Keratinocyte (primary cell): ENCODE results near the gene VOPP1. TPM values are rescaled to one million over a fixed set of nuclear protein-coding genes. Genes with fewer than 3 reads are reported as not detected.

Experiments
- DNase-seq: peaks from one replicate; pipeline ENCODE4 v3.0.0-alpha.2; 2011; ENCODE audit warnings: low read depth, missing footprints, low spot score
- FAIRE-seq: peaks from 2 replicates; lab custom pipeline; 2011; peaks lifted over from hg19 to GRCh38; lab: Jason Lieb, UNC
- H2AFZ ChIP-seq: 2 replicates; pipeline ENCODE4 v1.6.0; 2012; ENCODE audit warnings: low read length, control low read depth, inconsistent platforms; ENCODE audit not compliant: control insufficient read depth
- H3K27ac ChIP-seq: 2 replicates; pipeline ENCODE4 v1.5.1; 2011; ENCODE audit warnings: low read length; ENCODE audit not compliant: control insufficient read depth, insufficient read depth
- H3K27me3 ChIP-seq: 3 replicates; pipeline ENCODE4 v1.6.0; 2011; ENCODE audit warnings: low read length; ENCODE audit not compliant: control insufficient read depth, insufficient read depth; ENCODE audit errors: extremely low read depth
- H3K36me3 ChIP-seq, 2 experiments: 2 replicates in 1 of 2; 3 replicates in 1 of 2; pipeline ENCODE4 v1.5.1; 2011; ENCODE audit warnings: low read length in 2 of 2, mild to moderate bottlenecking in 1 of 2; ENCODE audit not compliant: control insufficient read depth in 2 of 2, insufficient read depth in 2 of 2; ENCODE audit errors: extremely low read depth in 1 of 2
- H3K4me1 ChIP-seq: 3 replicates; pipeline ENCODE4 v1.5.1; 2011; ENCODE audit warnings: low read length; ENCODE audit not compliant: control insufficient read depth, insufficient read depth; ENCODE audit errors: extremely low read depth
- H3K4me2 ChIP-seq: 3 replicates; pipeline ENCODE4 v1.6.0; 2011; ENCODE audit warnings: low read depth, low read length; ENCODE audit not compliant: control insufficient read depth, insufficient read depth; ENCODE audit errors: extremely low read depth
- H3K4me3 ChIP-seq, 3 experiments: fragments of 200-600 bp in 1 of 3; sonication (generic) in 1 of 3; 2 replicates in 2 of 3; 3 replicates in 1 of 3; pipeline ENCODE4 v1.5.1; 2011 to 2016; ENCODE audit warnings: low read length in 3 of 3, mild to moderate bottlenecking in 3 of 3, control low read depth in 2 of 3, inconsistent platforms in 1 of 3, low read depth in 1 of 3, mixed read lengths in 1 of 3, mixed run types in 1 of 3, moderate library complexity in 1 of 3; ENCODE audit not compliant: control insufficient read depth in 2 of 3, insufficient read depth in 2 of 3; ENCODE audit errors: extremely low read depth in 1 of 3
- H3K79me2 ChIP-seq: 2 replicates; pipeline ENCODE4 v1.6.0; 2012; ENCODE audit warnings: low read length; ENCODE audit not compliant: control insufficient read depth, insufficient read depth
- H3K9ac ChIP-seq: 3 replicates; pipeline ENCODE4 v1.6.0; 2011; ENCODE audit warnings: low read length; ENCODE audit not compliant: control insufficient read depth, insufficient read depth; ENCODE audit errors: extremely low read depth
- H3K9me1 ChIP-seq: 3 replicates; pipeline ENCODE4 v1.6.0; 2011; ENCODE audit warnings: low read length; ENCODE audit not compliant: control insufficient read depth, insufficient read depth; ENCODE audit errors: extremely low read depth
- H3K9me3 ChIP-seq: 2 replicates; pipeline ENCODE4 v1.5.1; 2012; ENCODE audit warnings: low read depth, low read length; ENCODE audit not compliant: control insufficient read depth
- H4K20me1 ChIP-seq: 3 replicates; pipeline ENCODE4 v1.6.0; 2011; ENCODE audit warnings: low read length; ENCODE audit not compliant: control insufficient read depth, insufficient read depth; ENCODE audit errors: extremely low read depth
- EZH2 ChIP-seq: IDR thresholded peaks from one replicate; pipeline ENCODE4 v1.6.1; 2012; ENCODE audit warnings: inconsistent platforms, mild to moderate bottlenecking, low read length, moderate library complexity
- dilution Hi-C: fragments of 300-500 bp; cut with MboI; formaldehyde crosslinking; loops from one replicate; pipeline ENCODE4 v1.7.0; 2020; ENCODE audit warnings: low sequenced_read_pairs; ENCODE audit not compliant: extremely low pct_ligation_motif_present
- polyA plus RNA-seq, 5 experiments: library from polyadenylated mRNA; depleted of rRNA in 3 of 5; stranded (reverse) in 3 of 5; stranded (forward) in 1 of 5; unstranded in 1 of 5; fragments of >200 nt; gene quantifications; 1 replicate in 1 of 5; 2 replicates in 3 of 5; 3 replicates in 1 of 5; pipeline versions ENCODE4 v1.2.1 to v1.2.3, GENCODE V29; 2011 to 2012; ENCODE audit warnings: missing spikeins in 2 of 5, low read depth in 1 of 5, low replicate concordance in 1 of 5
- TF ChIP-seq, protein P1 (sequence below), 3 experiments: IDR thresholded peaks in 1 of 3; conservative IDR thresholded peaks in 1 of 3; optimal IDR thresholded peaks in 1 of 3; 2 replicates in 2 of 3; 3 replicates in 1 of 3; pipeline versions ENCODE3 to v1.5.1; 2011; ENCODE audit warnings: low read length in 3 of 3, mild to moderate bottlenecking in 3 of 3, moderate library complexity in 2 of 3, control low read depth in 1 of 3, inconsistent platforms in 1 of 3; ENCODE audit not compliant: insufficient read depth in 2 of 3; ENCODE audit errors: extremely low read depth in 1 of 3

Gene VOPP1
- polyA plus RNA-seq, 1 donor (not counting 4 experiments of a cell fraction or from before 2014, with no cell fraction given), result 49.2 TPM

DNA sequence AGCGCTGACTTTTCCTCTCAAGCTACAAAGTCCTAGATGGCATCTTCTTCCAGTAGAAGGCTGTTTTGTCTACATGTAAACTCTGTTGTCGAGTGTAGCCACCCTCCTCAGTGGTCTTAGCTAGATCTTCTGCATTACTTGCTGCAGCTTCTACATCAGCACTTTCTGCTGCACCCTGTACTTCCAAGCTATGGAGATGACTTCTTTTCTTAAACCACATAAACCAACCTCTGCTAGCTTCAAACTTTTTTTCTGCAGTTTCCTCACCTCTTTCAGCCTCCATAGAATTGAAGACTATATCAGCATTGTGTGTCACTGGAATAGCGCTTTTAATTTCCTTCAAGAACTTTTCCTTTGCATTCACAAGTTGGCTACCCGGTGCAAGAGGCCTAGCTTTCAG, 119.3 kb downstream of the VOPP1 start:
- H3K9me3 ChIP-seq, result no peaks in the 10 kb centered on the region
- H3K9me1 ChIP-seq, result no peaks in the 10 kb centered on the region
- DNase-seq (no peak), FAIRE-seq (no peak)
- H3K27ac ChIP-seq, result no peak overlapping the region
- no peaks in the 10 kb centered on the region for H4K20me1 ChIP-seq
- H3K36me3 ChIP-seq, result no peaks in the 10 kb centered on the region
- H2AFZ ChIP-seq, result no peak overlapping the region
- H3K79me2 ChIP-seq, result no peaks in the 10 kb centered on the region
- H3K4me1 ChIP-seq, result no peaks in the 10 kb centered on the region
- no peak overlapping the region for H3K4me2 ChIP-seq
- no peak for TF ChIP-seq EZH2
- TF ChIP-seq, protein P1, sequence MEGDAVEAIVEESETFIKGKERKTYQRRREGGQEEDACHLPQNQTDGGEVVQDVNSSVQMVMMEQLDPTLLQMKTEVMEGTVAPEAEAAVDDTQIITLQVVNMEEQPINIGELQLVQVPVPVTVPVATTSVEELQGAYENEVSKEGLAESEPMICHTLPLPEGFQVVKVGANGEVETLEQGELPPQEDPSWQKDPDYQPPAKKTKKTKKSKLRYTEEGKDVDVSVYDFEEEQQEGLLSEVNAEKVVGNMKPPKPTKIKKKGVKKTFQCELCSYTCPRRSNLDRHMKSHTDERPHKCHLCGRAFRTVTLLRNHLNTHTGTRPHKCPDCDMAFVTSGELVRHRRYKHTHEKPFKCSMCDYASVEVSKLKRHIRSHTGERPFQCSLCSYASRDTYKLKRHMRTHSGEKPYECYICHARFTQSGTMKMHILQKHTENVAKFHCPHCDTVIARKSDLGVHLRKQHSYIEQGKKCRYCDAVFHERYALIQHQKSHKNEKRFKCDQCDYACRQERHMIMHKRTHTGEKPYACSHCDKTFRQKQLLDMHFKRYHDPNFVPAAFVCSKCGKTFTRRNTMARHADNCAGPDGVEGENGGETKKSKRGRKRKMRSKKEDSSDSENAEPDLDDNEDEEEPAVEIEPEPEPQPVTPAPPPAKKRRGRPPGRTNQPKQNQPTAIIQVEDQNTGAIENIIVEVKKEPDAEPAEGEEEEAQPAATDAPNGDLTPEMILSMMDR (optimal IDR thresholded peaks at IDR 0.05 in 1 of 3, IDR thresholded peaks at IDR 0.05 in 1 of 3, conservative IDR thresholded peaks at IDR 0.05 in 1 of 3; ENCODE audit: extremely low read depth in 1 of 3, insufficient read depth in 2 of 3, low read length in 3 of 3), result no peak
- dilution Hi-C loops, result no loop called here
- H3K27me3 ChIP-seq, result peaks cover 5% of the 10 kb centered on the region
- H3K9ac ChIP-seq, result no peak overlapping the region
- no peak overlapping the region for H3K4me3 ChIP-seq

DNA sequence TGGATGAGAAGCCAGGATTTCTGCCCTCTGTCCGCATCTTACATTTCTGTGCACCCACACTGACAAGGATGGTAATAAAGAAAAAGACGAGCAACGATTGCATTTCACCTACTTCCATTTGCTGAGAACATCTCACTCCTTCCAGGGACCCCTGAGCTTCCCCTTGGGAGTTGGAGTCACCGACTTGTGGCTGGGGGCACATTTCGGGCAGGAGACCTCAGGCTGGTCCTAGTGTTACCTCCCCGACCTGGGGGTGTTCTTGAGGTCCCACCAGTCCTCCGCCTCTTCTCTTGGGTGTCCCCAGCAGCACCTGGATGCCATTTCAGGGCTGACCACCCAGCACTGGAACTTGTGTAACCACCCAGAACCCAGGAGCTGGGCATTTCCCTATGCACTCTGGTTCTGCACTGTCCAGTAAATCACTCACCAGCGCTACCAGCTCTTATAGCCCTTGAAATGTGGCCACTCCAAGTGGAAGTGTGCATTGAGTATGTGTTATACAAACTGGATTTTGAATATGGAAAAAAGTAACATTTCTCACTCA, 122.2 kb downstream of the VOPP1 start:
- H3K9me3 ChIP-seq, result no peaks in the 10 kb centered on the region
- no peaks in the 10 kb centered on the region for H3K9me1 ChIP-seq
- no peak overlapping the region for H3K4me2 ChIP-seq
- no peaks in the 10 kb centered on the region for H4K20me1 ChIP-seq
- no peaks in the 10 kb centered on the region for H3K4me1 ChIP-seq
- no peak for TF ChIP-seq EZH2
- TF ChIP-seq, protein P1 (optimal IDR thresholded peaks at IDR 0.05 in 1 of 3, IDR thresholded peaks at IDR 0.05 in 1 of 3, conservative IDR thresholded peaks at IDR 0.05 in 1 of 3; ENCODE audit: extremely low read depth in 1 of 3, insufficient read depth in 2 of 3, low read length in 3 of 3), result no peak
- H3K36me3 ChIP-seq, result no peaks in the 10 kb centered on the region
- peaks cover 5% of the 10 kb centered on the region for H3K27me3 ChIP-seq
- no peak overlapping the region for H3K9ac ChIP-seq
- DNase-seq, result no peak
- H3K4me3 ChIP-seq, result no peak overlapping the region
- no peak overlapping the region for H3K27ac ChIP-seq
- no peak overlapping the region for H2AFZ ChIP-seq
- H3K79me2 ChIP-seq, result no peaks in the 10 kb centered on the region
- dilution Hi-C loops, result no loop called here
- no peak for FAIRE-seq
